Measurements from ENCODE around the gene ARRB2.
"Not testable (repeated sequence)": the region's sequence is repeated elsewhere in the genome, so short reads cannot be mapped to it uniquely, and the experiment has no call there.

DNA sequence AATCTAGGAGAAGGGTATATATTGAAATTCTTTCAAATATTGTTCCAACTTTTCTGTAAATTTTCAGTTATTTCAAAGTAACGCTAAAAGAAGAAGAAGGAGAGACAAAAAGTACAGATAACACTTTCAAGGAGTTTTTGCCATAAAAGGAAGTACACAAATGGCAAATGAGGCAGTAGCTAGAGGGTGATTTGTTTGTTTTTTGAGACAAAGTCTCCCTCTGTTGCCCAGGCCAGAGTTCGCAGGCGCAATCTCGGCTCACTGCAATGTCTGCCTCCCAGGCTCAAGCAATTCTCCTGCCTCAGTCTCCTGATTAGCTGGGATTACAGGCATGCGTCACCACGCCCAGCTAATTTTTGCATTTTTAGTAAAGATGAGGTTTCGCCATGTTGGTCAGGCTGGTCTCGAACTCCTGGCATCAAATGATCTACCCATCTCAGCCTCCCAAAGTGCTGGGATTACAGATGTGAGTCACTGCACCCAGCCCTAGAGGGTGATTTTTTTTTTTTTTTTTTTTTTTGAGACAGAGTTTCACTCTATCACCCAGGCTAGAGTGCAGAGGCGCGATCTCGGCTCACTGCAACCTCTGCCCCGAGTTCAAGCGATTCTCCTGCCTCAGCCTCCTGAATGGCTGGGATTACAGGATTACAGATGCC is 10.9 kb upstream of the ARRB2 start:
- not testable (repeated sequence) for TF ChIP-seq POLR2AphosphoS5 (IDR thresholded peaks at IDR 0.05; ENCODE audit: insufficient read depth, low read depth, low read length); FOS (IDR thresholded peaks at IDR 0.05; ENCODE audit: borderline replicate concordance, insufficient read depth, low read length)
- TF ChIP-seq, protein P1, sequence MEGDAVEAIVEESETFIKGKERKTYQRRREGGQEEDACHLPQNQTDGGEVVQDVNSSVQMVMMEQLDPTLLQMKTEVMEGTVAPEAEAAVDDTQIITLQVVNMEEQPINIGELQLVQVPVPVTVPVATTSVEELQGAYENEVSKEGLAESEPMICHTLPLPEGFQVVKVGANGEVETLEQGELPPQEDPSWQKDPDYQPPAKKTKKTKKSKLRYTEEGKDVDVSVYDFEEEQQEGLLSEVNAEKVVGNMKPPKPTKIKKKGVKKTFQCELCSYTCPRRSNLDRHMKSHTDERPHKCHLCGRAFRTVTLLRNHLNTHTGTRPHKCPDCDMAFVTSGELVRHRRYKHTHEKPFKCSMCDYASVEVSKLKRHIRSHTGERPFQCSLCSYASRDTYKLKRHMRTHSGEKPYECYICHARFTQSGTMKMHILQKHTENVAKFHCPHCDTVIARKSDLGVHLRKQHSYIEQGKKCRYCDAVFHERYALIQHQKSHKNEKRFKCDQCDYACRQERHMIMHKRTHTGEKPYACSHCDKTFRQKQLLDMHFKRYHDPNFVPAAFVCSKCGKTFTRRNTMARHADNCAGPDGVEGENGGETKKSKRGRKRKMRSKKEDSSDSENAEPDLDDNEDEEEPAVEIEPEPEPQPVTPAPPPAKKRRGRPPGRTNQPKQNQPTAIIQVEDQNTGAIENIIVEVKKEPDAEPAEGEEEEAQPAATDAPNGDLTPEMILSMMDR (IDR thresholded peaks at IDR 0.05; ENCODE audit: extremely low read depth in 1 of 2, insufficient read depth in 1 of 2, low read depth in 1 of 2, low read length in 2 of 2), result not testable (repeated sequence)

Measured in endothelial cell of umbilical vein (primary cell).